PFSK-1 (cell line): ENCODE data around the gene IGSF9.

Experiments used
- POLR2AphosphoS5 ChIP-seq: IDR thresholded peaks from 2 replicates; pipeline ENCODE4 v1.6.1; 2012; ENCODE audit warnings: low read depth, mild to moderate bottlenecking, control low read depth, low read length, moderate library complexity
- TAF1 ChIP-seq: IDR thresholded peaks from 2 replicates; pipeline ENCODE4 v1.6.1; 2012; ENCODE audit warnings: low read length, control low read depth, borderline replicate concordance; ENCODE audit not compliant: insufficient read depth

DNA sequence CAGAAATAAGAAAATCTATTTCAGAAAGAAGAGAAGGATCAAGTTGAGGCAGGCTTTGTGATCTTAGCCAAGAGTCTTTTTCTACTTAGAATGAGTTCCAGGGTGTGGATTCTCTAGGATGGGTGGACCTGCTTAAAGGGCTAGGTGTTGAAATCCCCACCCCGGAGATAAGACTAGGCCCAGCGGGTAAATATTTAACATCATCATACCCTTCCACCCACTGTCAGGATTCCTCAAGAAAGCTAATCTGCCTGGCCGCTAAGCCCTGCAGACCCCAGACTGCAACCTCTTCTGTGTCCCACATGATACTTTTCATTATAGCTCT, 5.8 kb downstream of the IGSF9 start:
- no peak for TF ChIP-seq POLR2AphosphoS5
- no peak for TF ChIP-seq TAF1
